ENCODE data around the gene AHNAK2.

DNA sequence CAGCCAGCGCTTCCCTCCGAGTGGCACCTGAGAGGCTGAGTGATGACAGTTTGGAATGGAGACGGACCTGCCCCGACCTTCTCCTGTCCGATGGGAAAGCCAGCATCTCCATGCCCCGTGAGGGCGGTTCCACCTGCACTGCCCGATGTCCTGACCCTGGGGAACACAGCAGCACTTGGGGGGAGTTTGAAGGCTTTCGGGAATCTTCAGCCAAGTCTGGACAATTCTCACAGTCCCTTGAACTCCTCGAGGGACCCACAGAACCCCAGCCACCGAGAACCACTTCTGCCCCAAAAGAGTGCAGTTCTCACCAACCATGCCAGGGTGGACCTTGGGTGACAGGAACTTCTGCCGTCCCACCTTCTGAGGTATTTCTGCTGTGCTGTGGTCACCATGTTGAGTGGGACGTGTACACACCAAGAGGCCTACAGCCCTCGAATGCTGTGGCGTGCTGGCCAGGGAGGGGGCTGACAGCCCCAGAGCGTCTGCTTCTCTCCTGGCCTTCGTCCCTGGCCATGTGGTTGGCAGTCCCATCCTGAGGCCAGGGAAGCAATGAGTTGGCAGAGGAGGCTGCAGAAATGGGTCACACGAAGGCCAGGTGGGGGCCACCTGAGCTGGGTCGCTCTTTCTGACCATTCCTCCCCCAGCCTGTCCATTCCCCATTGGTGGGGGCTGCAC, 8.5 kb upstream of the AHNAK2 start:
- TF ChIP-seq, protein P1, sequence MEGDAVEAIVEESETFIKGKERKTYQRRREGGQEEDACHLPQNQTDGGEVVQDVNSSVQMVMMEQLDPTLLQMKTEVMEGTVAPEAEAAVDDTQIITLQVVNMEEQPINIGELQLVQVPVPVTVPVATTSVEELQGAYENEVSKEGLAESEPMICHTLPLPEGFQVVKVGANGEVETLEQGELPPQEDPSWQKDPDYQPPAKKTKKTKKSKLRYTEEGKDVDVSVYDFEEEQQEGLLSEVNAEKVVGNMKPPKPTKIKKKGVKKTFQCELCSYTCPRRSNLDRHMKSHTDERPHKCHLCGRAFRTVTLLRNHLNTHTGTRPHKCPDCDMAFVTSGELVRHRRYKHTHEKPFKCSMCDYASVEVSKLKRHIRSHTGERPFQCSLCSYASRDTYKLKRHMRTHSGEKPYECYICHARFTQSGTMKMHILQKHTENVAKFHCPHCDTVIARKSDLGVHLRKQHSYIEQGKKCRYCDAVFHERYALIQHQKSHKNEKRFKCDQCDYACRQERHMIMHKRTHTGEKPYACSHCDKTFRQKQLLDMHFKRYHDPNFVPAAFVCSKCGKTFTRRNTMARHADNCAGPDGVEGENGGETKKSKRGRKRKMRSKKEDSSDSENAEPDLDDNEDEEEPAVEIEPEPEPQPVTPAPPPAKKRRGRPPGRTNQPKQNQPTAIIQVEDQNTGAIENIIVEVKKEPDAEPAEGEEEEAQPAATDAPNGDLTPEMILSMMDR (conservative IDR thresholded peaks at IDR 0.05) = no peak
- TF ChIP-seq EZH2 (IDR thresholded peaks at IDR 0.05; ENCODE audit: low read depth) = no peak
